ENCODE results near the gene PEPD.

The PEPD gene

GRCh38 chr19:33412601-33413425, 108.8 kb downstream of the PEPD start:
- Histone ChIP-seq H2AFZ (ENCODE audit: low read length) (no peak overlapping the region), H3K9ac (ENCODE audit: low read length) (no peak overlapping the region), H3K4me2 (ENCODE audit: low read length) (no peak overlapping the region), H4K20me1 (ENCODE audit: insufficient read depth, low read length) (no peaks in the 10 kb centered on the region), H3K27me3 (ENCODE audit: insufficient read depth, low read length) (no peaks in the 10 kb centered on the region), H3K4me1 (ENCODE audit: insufficient read depth, low read length, severe bottlenecking) (no peaks in the 10 kb centered on the region), H3K9me2 (ENCODE audit: low read depth, low read length) (no peaks in the 10 kb centered on the region), H3F3A (ENCODE audit: insufficient read depth, low read length) (no peaks in the 10 kb centered on the region), H3K79me2 (ENCODE audit: insufficient read depth, low read length) (no peaks in the 10 kb centered on the region), H3K4me3 (ENCODE audit: low read depth, low read length, poor library complexity, severe bottlenecking) (no peak overlapping the region), H3K36me3 (ENCODE audit: insufficient read depth, low read length) (no peaks in the 10 kb centered on the region), H3K9me3 (ENCODE audit: low read length) (no peaks in the 10 kb centered on the region), H3K27ac (ENCODE audit: low read depth, low read length, poor library complexity, severe bottlenecking) (no peak overlapping the region)
- TF ChIP-seq CTCF (IDR thresholded peaks at IDR 0.05; ENCODE audit: low read length) = no peak
- TF ChIP-seq EZH2 (IDR thresholded peaks at IDR 0.05; ENCODE audit: borderline replicate concordance, low read length) = no peak

GRCh38 chr19:33411621-33412180, 109.9 kb downstream of the PEPD start:
- no peaks in the 10 kb centered on the region for H3K4me1 ChIP-seq (ENCODE audit: insufficient read depth, low read length, severe bottlenecking)
- H3F3A ChIP-seq (ENCODE audit: insufficient read depth, low read length) = no peaks in the 10 kb centered on the region
- H3K9me3 ChIP-seq (ENCODE audit: low read length) = no peaks in the 10 kb centered on the region
- no peaks in the 10 kb centered on the region for H3K36me3 ChIP-seq (ENCODE audit: insufficient read depth, low read length)
- no peaks in the 10 kb centered on the region for H3K79me2 ChIP-seq (ENCODE audit: insufficient read depth, low read length)
- TF ChIP-seq CTCF (IDR thresholded peaks at IDR 0.05; ENCODE audit: low read length) (no peak), EZH2 (IDR thresholded peaks at IDR 0.05; ENCODE audit: borderline replicate concordance, low read length) (no peak)
- no peak overlapping the region for H3K27ac ChIP-seq (ENCODE audit: low read depth, low read length, poor library complexity, severe bottlenecking)
- no peak overlapping the region for H3K4me3 ChIP-seq (ENCODE audit: low read depth, low read length, poor library complexity, severe bottlenecking)
- no peaks in the 10 kb centered on the region for H3K9me2 ChIP-seq (ENCODE audit: low read depth, low read length)
- H3K27me3 ChIP-seq (ENCODE audit: insufficient read depth, low read length) = no peaks in the 10 kb centered on the region
- no peaks in the 10 kb centered on the region for H4K20me1 ChIP-seq (ENCODE audit: insufficient read depth, low read length)
- H3K4me2 ChIP-seq (ENCODE audit: low read length) = no peak overlapping the region
- H2AFZ ChIP-seq (ENCODE audit: low read length) = no peak overlapping the region
- H3K9ac ChIP-seq (ENCODE audit: low read length) = no peak overlapping the region

GRCh38 chr19:33410915-33411401, 110.6 kb downstream of the PEPD start:
- Histone ChIP-seq H3K9me3 (ENCODE audit: low read length) (no peaks in the 10 kb centered on the region), H3K4me2 (ENCODE audit: low read length) (no peak overlapping the region), H3K4me1 (ENCODE audit: insufficient read depth, low read length, severe bottlenecking) (no peaks in the 10 kb centered on the region), H4K20me1 (ENCODE audit: insufficient read depth, low read length) (no peaks in the 10 kb centered on the region), H3K9me2 (ENCODE audit: low read depth, low read length) (no peaks in the 10 kb centered on the region), H3K79me2 (ENCODE audit: insufficient read depth, low read length) (no peaks in the 10 kb centered on the region), H3K27ac (ENCODE audit: low read depth, low read length, poor library complexity, severe bottlenecking) (no peak overlapping the region), H3K27me3 (ENCODE audit: insufficient read depth, low read length) (no peaks in the 10 kb centered on the region), H3K36me3 (ENCODE audit: insufficient read depth, low read length) (no peaks in the 10 kb centered on the region), H3K9ac (ENCODE audit: low read length) (no peak overlapping the region), H3F3A (ENCODE audit: insufficient read depth, low read length) (no peaks in the 10 kb centered on the region), H2AFZ (ENCODE audit: low read length) (no peak overlapping the region), H3K4me3 (ENCODE audit: low read depth, low read length, poor library complexity, severe bottlenecking) (no peak overlapping the region)
- TF ChIP-seq EZH2 (IDR thresholded peaks at IDR 0.05; ENCODE audit: borderline replicate concordance, low read length) = no peak

All from OCI-LY1 (cell line).